ENCODE results near the gene ZNF728. TPM values are rescaled to one million over a fixed set of nuclear protein-coding genes. Genes with fewer than 3 reads are reported as not detected.
A peak's percentile ranks its signal among the peaks of the same experiment; 100 is the strongest.

Gene ZNF728
- total and polyA plus RNA-seq, 9 of the 15 experiments (the other 6 are each of a cell fraction or from before 2014, with no cell fraction given), result 0.26 to 1.5 (median 0.71) TPM

GRCh38 chr19:23002690-23003422 lies at the start of gene ZNF728 (continued):
- no peak for TF ChIP-seq GATA2 (CRISPR knock-in tag; IDR thresholded peaks at IDR 0.05)
- TF ChIP-seq SP2 (IDR thresholded peaks at IDR 0.05; ENCODE audit: extremely low read depth, low read depth, low read length, poor library complexity, severe bottlenecking), result no peak
- no peak for TF ChIP-seq SMARCB1 (IDR thresholded peaks at IDR 0.05; ENCODE audit: insufficient read length, low read depth)
- no peak for TF ChIP-seq ZNF668 (CRISPR knock-in tag; IDR thresholded peaks at IDR 0.05)
- TF ChIP-seq NR0B1 (IDR thresholded peaks at IDR 0.05; ENCODE audit: partially characterized antibody), result no peak
- TF ChIP-seq NFYB (IDR thresholded peaks at IDR 0.05; ENCODE audit: extremely low read depth, insufficient read length), result peak; percentile 35
- TF ChIP-seq NR1H2 (CRISPR knock-in tag; IDR thresholded peaks at IDR 0.05), result no peak
- peak; percentile 68 for TF ChIP-seq PKNOX1 (IDR thresholded peaks at IDR 0.05)
- TF ChIP-seq E2F6 (IDR thresholded peaks at IDR 0.05; ENCODE audit: borderline replicate concordance in 1 of 2, extremely low read depth in 1 of 2, insufficient read depth in 1 of 2, insufficient read length in 1 of 2, low read depth in 1 of 2, low read length in 1 of 2, poor library complexity in 1 of 2, severe bottlenecking in 1 of 2), result peak in 1 of 2 experiments; percentile 20
- TF ChIP-seq RBFOX2 (IDR thresholded peaks at IDR 0.05; ENCODE audit: low read depth, low read length), result peak; percentile 40; the same call in 1 of the 2 replicates
- TF ChIP-seq IRF9 (tag; IDR thresholded peaks at IDR 0.05), result no peak

Measured in K562 (cell line).